ENCODE measurements around the gene PRR33. TPM values are rescaled to one million over a fixed set of nuclear protein-coding genes. Genes with fewer than 3 reads are reported as not detected.

The PRR33 gene
- total and polyA plus RNA-seq, 4 donors, result not detected

- no peak overlapping the region for H3K9ac ChIP-seq (ENCODE audit: low read depth in 1 of 2, low read length in 2 of 2)
- H3K27me3 ChIP-seq (ENCODE audit: control insufficient read depth in 4 of 4, insufficient read depth in 4 of 4, low read length in 3 of 4), result no peaks in the 10 kb centered on the region
- no peak overlapping the region for H3K27ac ChIP-seq (ENCODE audit: low read depth in 1 of 2, low read length in 2 of 2)
- no peaks in the 10 kb centered on the region for H3K9me3 ChIP-seq (ENCODE audit: control insufficient read depth in 4 of 4, low read length in 3 of 4)
- H3K4me1 ChIP-seq (ENCODE audit: control insufficient read depth in 4 of 4, insufficient read depth in 4 of 4, low read length in 3 of 4), result peaks cover 0 to 6% (median 0%) of the 10 kb centered on the region in 4 donors
- TF ChIP-seq YY1 (IDR thresholded peaks at IDR 0.05) (no peak), CTCF (IDR thresholded peaks at IDR 0.05; ENCODE audit: low read depth, low read length, missing input control) (no peak), NR2F2 (IDR thresholded peaks at IDR 0.05) (no peak), HNF4G (IDR thresholded peaks at IDR 0.05) (no peak), FOXA2 (IDR thresholded peaks at IDR 0.05) (no peak), HNF4A (conservative IDR thresholded peaks at IDR 0.05) (no peak), REST (IDR thresholded peaks at IDR 0.05) (no peak), ZBTB33 (IDR thresholded peaks at IDR 0.05) (no peak), TAF1 (conservative IDR thresholded peaks at IDR 0.05) (no peak), SP1 (IDR thresholded peaks at IDR 0.05) (no peak), JUND (IDR thresholded peaks at IDR 0.05) (no peak), MAX (IDR thresholded peaks at IDR 0.05) (no peak)
- DNase-seq (ENCODE audit: low spot score), result no peak
- WGBS, result 92% methylated on average over 5 of the region's 5 CpGs
- H3K4me3 ChIP-seq (ENCODE audit: low read depth in 1 of 3, low read length in 3 of 3), result no peak overlapping the region
- H3K36me3 ChIP-seq (ENCODE audit: control insufficient read depth in 4 of 4, insufficient read depth in 3 of 4, low read depth in 1 of 4, low read length in 3 of 4), result peaks cover 0 to 2% (median 0%) of the 10 kb centered on the region in 4 donors
Measured at GRCh38 chr11:1884303-1884700, 7.4 kb downstream of the PRR33 start.

GRCh38 chr11:1883346-1884302, 8.1 kb downstream of the PRR33 start:
- H3K36me3 ChIP-seq (ENCODE audit: control insufficient read depth in 4 of 4, insufficient read depth in 3 of 4, low read depth in 1 of 4, low read length in 3 of 4), result peaks cover 0 to 2% (median 0%) of the 10 kb centered on the region in 4 donors
- H3K27me3 ChIP-seq (ENCODE audit: control insufficient read depth in 4 of 4, insufficient read depth in 4 of 4, low read length in 3 of 4), result no peaks in the 10 kb centered on the region
- no peak overlapping the region for H3K9ac ChIP-seq (ENCODE audit: low read depth in 1 of 2, low read length in 2 of 2)
- H3K4me3 ChIP-seq (ENCODE audit: low read depth in 1 of 3, low read length in 3 of 3), result no peak overlapping the region
- H3K9me3 ChIP-seq (ENCODE audit: control insufficient read depth in 4 of 4, low read length in 3 of 4), result no peaks in the 10 kb centered on the region
- no peak overlapping the region for H3K27ac ChIP-seq (ENCODE audit: low read depth in 1 of 2, low read length in 2 of 2)
- peaks cover 0 to 3% (median 0%) of the 10 kb centered on the region in 4 donors for H3K4me1 ChIP-seq (ENCODE audit: control insufficient read depth in 4 of 4, insufficient read depth in 4 of 4, low read length in 3 of 4)
- no peak for DNase-seq (ENCODE audit: low spot score)
- WGBS, result 94% methylated on average over 14 of the region's 14 CpGs
- TF ChIP-seq ZBTB33 (IDR thresholded peaks at IDR 0.05) (no peak), MAX (IDR thresholded peaks at IDR 0.05) (no peak), ATF3 (IDR thresholded peaks at IDR 0.05) (no peak), FOXA2 (IDR thresholded peaks at IDR 0.05) (no peak), HNF4G (IDR thresholded peaks at IDR 0.05) (no peak), FOXA1 (IDR thresholded peaks at IDR 0.05) (no peak), RAD21 (IDR thresholded peaks at IDR 0.05) (no peak), SP1 (IDR thresholded peaks at IDR 0.05) (no peak), JUND (IDR thresholded peaks at IDR 0.05) (no peak), CTCF (IDR thresholded peaks at IDR 0.05; ENCODE audit: low read depth, low read length, missing input control) (no peak), EGR1 (IDR thresholded peaks at IDR 0.05; ENCODE audit: low read depth in 2 of 2) (no peak), TAF1 (conservative IDR thresholded peaks at IDR 0.05) (no peak), HNF4A (conservative IDR thresholded peaks at IDR 0.05) (no peak)
